ENCODE measurements around the gene RPL35. TPM values are rescaled to one million over a fixed set of nuclear protein-coding genes. Genes with fewer than 3 reads are reported as not detected.

The RPL35 gene
- 3,147 and 3,152 TPM in 2 replicates for total RNA-seq

DNA sequence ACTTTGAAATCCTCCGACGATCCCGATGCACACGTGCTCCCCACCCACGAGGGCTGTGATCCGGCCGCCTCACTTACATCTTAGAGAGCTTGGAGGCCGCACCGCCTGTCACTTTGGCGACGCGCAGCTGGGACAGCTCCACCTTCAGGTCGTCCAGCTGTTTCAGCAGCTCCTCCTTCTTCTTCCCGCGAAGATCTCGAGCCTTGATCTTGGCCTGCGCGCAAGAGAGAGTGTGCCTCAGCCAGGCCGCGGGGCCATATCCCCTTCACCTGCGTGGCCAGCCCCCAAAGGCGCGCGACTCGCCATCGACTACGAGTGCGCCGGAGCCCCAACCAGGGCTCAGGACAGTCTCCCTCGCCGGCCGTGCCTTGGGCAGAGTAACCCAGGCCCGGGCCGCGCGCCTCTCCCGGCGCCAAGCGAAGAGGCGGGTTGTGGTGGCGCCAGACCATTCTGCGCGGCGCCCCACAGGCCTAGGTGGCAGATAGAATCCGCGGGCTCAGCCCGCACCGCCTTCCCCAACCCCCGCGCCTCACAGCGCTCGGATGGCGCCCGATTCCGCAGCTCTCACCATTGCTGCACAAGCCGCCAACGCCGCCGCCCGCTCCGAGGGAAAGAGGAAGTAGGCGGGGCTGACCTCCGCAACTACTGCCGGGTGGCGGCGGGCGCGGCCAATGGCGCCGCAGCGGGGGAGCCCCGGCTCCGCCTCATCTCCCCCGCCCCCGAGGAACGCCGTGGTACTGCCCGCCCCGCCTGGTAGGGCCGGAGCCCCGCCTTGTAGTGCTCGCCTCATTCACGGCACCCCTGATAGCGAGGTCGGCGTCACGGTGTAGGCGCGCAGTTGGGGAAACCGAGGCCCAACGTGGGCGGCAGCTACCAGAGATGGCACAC, at the start of gene RPL35, which contains the start of gene ARPC5L:
Gene RPL35, minus strand, starts transcription at position 616 of the 888 bp plus-strand sequence. Its CDS starts 45 bp downstream, at position 571.
Gene ARPC5L, plus strand, starts transcription at position 789 of the 888 bp plus-strand sequence. CDS start 7,161 bp downstream, outside the sequence.

DNA sequence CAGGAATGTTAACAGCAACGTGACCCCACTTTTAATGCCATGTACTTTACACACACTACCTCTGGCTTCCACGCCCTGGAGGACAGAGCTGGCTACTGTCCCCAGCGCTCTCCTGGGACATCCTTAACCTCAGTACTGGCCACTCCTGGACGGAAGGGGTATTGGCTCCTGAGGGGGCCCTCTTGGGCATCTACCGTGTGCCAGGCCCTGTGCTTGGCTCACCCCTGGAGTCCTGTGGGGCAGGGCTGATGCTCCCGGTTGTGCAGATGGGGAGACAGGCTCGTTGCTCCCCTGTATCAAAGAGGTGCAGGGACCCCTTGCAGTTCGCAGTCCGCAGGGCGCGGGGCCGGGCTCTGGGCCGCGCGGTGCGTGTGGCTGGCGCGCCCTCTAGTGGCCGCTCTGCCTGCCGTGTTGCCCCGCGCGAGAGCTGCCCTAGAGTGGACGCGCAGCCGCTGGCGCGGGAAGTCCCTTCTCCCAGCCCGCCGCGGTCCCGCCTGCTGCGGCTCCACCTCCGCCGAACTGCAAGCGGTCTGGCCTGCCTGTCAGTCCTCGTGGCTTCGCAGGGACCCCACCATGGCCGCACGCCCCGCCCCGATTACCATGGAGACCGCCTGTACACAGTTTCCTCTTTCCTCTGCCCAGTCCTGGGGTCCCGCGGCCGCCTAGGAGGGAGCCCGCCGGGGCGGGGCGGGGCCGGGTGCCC, 8.8 kb downstream of the RPL35 start, which contains the start of gene WDR38:
Gene WDR38, plus strand, starts transcription at position 632 of the 703 bp plus-strand sequence. CDS start 72 bp downstream, outside the sequence.

Other genes starting within 250 kb of the RPL35 start
- 0.09 and 0.14 TPM in 2 replicates for gene NR6A1, start 90.6 kb downstream of the RPL35 start, total RNA-seq
- 3.1 and 6.5 TPM in 2 replicates for gene OLFML2A, start 84.8 kb downstream of the RPL35 start, total RNA-seq
- gene WDR38, start 8.5 kb downstream of the RPL35 start, total RNA-seq = not detected in 2 replicates
- 10.4 and 11.6 TPM in 2 replicates for gene ARPC5L, start 173 bp upstream of the RPL35 start, total RNA-seq
- gene GOLGA1, start 79.1 kb upstream of the RPL35 start, total RNA-seq = 9.1 and 10.7 TPM in 2 replicates

Measured in smooth muscle cell of bladder (primary cell).